ENCODE measurements around the gene ALG12. TPM values are rescaled to one million over a fixed set of nuclear protein-coding genes. Genes with fewer than 3 reads are reported as not detected.

Gene ALG12
- total and polyA plus RNA-seq, 2 of the 8 experiments (the other 6 are each of a cell fraction or from before 2014, with no cell fraction given): 13.4 to 22.5 TPM

GRCh38 chr22:49933236-49934159, 15.3 kb upstream of the ALG12 start:
- Histone ChIP-seq H3K79me2 (ENCODE audit: control insufficient read depth in 1 of 2, insufficient read depth in 2 of 2, low read length in 2 of 2) (no peaks in the 10 kb centered on the region), H3K9me3 (ENCODE audit: insufficient read depth in 2 of 2, low read depth in 1 of 2, low read length in 1 of 2) (no peaks in the 10 kb centered on the region), H4K5ac (ENCODE audit: insufficient read length, low read depth, low read length) (no peak overlapping the region), H2BK20ac (ENCODE audit: low read length) (no peak overlapping the region), H3K18ac (ENCODE audit: extremely low read depth, low read length) (no peak overlapping the region), H3K4ac (replicated peaks; ENCODE audit: insufficient read length, low read depth, low read length) (no peak overlapping the region), H3K4me3 (ENCODE audit: extremely low read depth in 1 of 4, insufficient read depth in 2 of 4, low read depth in 3 of 4, low read length in 4 of 4) (no peak overlapping the region), H3K4me1 (replicated peaks in 1 of 4; ENCODE audit: control insufficient read depth in 3 of 4, insufficient read depth in 4 of 4, low read length in 3 of 4) (peaks cover 5 to 21% (median 11%) of the 10 kb centered on the region in 4 experiments), H3K23me2 (ENCODE audit: low read depth, low read length) (peaks cover 11% of the 10 kb centered on the region; the same call in 1 of the 2 replicates), H2BK5ac (ENCODE audit: low read depth, low read length) (no peak overlapping the region), H2AFZ (ENCODE audit: low read length) (no peak overlapping the region), H4K91ac (replicated peaks; ENCODE audit: insufficient read length, low read length) (no peak overlapping the region), H3K36me3 (ENCODE audit: control insufficient read depth in 2 of 4, insufficient read depth in 4 of 4, low read length in 3 of 4) (no peaks in the 10 kb centered on the region), H3K14ac (ENCODE audit: insufficient read length) (no peak overlapping the region), H3K79me1 (ENCODE audit: low read depth, low read length) (no peaks in the 10 kb centered on the region; the same call in 1 of the 2 replicates), H3K4me2 (ENCODE audit: insufficient read depth in 1 of 2, low read depth in 2 of 2, low read length in 2 of 2) (no peak overlapping the region), H4K8ac (ENCODE audit: extremely low read depth, insufficient read depth, low read length) (no peak overlapping the region; the same call in 1 of the 2 replicates), H3K9ac (replicated peaks in 1 of 4; ENCODE audit: extremely low read depth in 1 of 4, low read depth in 3 of 4, low read length in 3 of 4) (no peak overlapping the region), H3K27ac (ENCODE audit: low read depth, low read length) (no peak overlapping the region), H3K56ac (replicated peaks; ENCODE audit: insufficient read length, low read depth, low read length) (no peak overlapping the region), H3K23ac (ENCODE audit: insufficient read length) (no peak overlapping the region), H2BK12ac (ENCODE audit: low read depth, low read length) (peak overlapping the region; percentile 75; the same call in 1 of the 2 replicates), H3K27me3 (replicated peaks in 1 of 4; ENCODE audit: control insufficient read depth in 3 of 4, extremely low read depth in 1 of 4, insufficient read depth in 3 of 4, low read length in 3 of 4) (peaks cover 0 to 12% (median 10%) of the 10 kb centered on the region in 4 experiments; a peak in 6 of 7 replicates), H2AK5ac (ENCODE audit: low read depth, low read length) (no peak overlapping the region), H2BK120ac (replicated peaks; ENCODE audit: low read depth, low read length) (no peak overlapping the region), H2BK15ac (ENCODE audit: low read length) (peak overlapping the region; percentile 46; the same call in 1 of the 2 replicates), H4K20me1 (replicated peaks in 1 of 2; ENCODE audit: control insufficient read depth in 1 of 2, insufficient read depth in 2 of 2, low read length in 2 of 2) (peaks cover 0 to 7% of the 10 kb centered on the region in 2 experiments)
- FAIRE-seq (no peak), DNase-seq (ENCODE audit: low read depth in 1 of 2, low spot score in 2 of 2) (no peak)
- POLR2A ChIA-PET (ENCODE audit: partially characterized antibody): interaction anchor here (0.7 to 1.5 kb wide), 5 partner anchors 14 to 96 kb away, joined by 3 to 5 read pairs (median 4); partner anchors contain the start of genes ALG12, CRELD2 and PIM3
- CTCF ChIA-PET (ENCODE audit: partially characterized antibody): interaction anchor here (0.6 to 5.2 kb wide), 10 partner anchors 34 to 516 kb away, joined by 3 to 54 read pairs (median 4); no protein-coding TSS in a partner anchor
- 87% methylated on average over 26 of the region's 27 CpGs; no CpG with 5 or more reads in 1 of the 2 experiments for WGBS, 2 experiments (ENCODE audit: extremely low coverage in 1 of 2, insufficient coverage in 1 of 2, insufficient read length in 1 of 2, insufficient replicate concordance in 2 of 2, low coverage in 1 of 2, low lambda C conversion rate in 2 of 2, missing lambda C conversion rate in 1 of 2)
- no peak for TF ChIP-seq BCL11A (IDR thresholded peaks at IDR 0.05; ENCODE audit: low read depth in 2 of 2, low read length in 2 of 2)
- no peak for TF ChIP-seq NANOG (IDR thresholded peaks at IDR 0.05; ENCODE audit: insufficient read depth, low read depth, low read length, poor library complexity, severe bottlenecking)
- no peak for TF ChIP-seq SIRT6 (IDR thresholded peaks at IDR 0.05; ENCODE audit: low read length)
- TF ChIP-seq EGR1 (IDR thresholded peaks at IDR 0.05; ENCODE audit: borderline replicate concordance, low read depth, low read length): no peak
- TF ChIP-seq TAF1 (IDR thresholded peaks at IDR 0.05; ENCODE audit: low read depth, low read length): no peak
- TF ChIP-seq PHF8 (conservative IDR thresholded peaks at IDR 0.05; ENCODE audit: low read depth, low read length): no peak
- TF ChIP-seq SUZ12 (IDR thresholded peaks at IDR 0.05; ENCODE audit: low read length): no peak
- no peak for TF ChIP-seq E2F6 (IDR thresholded peaks at IDR 0.05)
- TF ChIP-seq CHD2 (IDR thresholded peaks at IDR 0.05; ENCODE audit: low read length): no peak
- no peak for TF ChIP-seq SP2 (IDR thresholded peaks at IDR 0.05; ENCODE audit: low read length)
- no peak for TF ChIP-seq SP4 (IDR thresholded peaks at IDR 0.05; ENCODE audit: low read length)

Data from H1 (cell line).